ENCODE measurements around the gene CEP112.

DNA sequence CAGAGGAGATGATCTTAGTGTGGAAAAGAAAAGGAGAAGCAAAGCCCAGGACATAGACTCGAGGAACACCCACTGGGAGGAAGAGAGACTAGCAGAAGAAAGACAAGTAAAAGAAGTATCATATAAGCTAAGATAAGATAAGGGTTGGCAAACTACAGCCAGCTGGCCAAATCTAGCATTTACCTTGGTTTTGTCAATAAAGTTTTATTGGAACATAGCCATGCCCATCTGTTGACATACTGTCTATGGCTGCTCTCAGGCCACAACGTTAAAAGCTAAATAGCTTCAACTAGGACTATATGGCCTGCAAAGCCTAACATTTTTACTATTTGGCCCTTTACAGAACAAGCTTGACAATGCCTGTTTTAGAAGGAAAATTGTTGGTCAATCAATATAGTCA is 464.1 kb downstream of the CEP112 start:
- TF ChIP-seq, protein P1, sequence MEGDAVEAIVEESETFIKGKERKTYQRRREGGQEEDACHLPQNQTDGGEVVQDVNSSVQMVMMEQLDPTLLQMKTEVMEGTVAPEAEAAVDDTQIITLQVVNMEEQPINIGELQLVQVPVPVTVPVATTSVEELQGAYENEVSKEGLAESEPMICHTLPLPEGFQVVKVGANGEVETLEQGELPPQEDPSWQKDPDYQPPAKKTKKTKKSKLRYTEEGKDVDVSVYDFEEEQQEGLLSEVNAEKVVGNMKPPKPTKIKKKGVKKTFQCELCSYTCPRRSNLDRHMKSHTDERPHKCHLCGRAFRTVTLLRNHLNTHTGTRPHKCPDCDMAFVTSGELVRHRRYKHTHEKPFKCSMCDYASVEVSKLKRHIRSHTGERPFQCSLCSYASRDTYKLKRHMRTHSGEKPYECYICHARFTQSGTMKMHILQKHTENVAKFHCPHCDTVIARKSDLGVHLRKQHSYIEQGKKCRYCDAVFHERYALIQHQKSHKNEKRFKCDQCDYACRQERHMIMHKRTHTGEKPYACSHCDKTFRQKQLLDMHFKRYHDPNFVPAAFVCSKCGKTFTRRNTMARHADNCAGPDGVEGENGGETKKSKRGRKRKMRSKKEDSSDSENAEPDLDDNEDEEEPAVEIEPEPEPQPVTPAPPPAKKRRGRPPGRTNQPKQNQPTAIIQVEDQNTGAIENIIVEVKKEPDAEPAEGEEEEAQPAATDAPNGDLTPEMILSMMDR (IDR thresholded peaks at IDR 0.05): no peak
- TF ChIP-seq POLR2AphosphoS5 (IDR thresholded peaks at IDR 0.05): no peak
- no peak for TF ChIP-seq POLR2A (IDR thresholded peaks at IDR 0.05)
